ENCODE measurements around the gene TSPAN17. TPM values are rescaled to one million over a fixed set of nuclear protein-coding genes. Genes with fewer than 3 reads are reported as not detected.

TSPAN17 gene
- total RNA-seq, 1 donor from 2014 or later, result 47.3 TPM

DNA sequence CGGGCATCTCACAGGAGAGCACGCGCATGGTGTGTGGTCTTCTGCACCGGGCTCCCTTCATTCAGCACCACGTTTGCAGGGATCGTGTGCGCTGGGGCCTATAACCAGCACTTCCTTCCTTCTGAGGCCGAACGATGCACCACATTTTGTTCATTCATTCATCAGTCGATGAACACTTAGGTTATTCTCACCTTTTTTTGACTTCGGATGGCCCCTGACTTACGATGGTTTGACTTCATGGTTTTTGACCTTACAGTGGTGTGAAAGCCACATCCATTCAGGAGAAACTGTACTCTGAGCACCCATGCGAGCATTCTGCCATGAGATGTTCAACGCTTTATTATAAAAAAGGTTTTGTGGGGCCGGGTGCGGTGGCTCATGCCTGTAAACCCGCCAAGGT lies 27.5 kb downstream of the TSPAN17 start:
- no peak for DNase-seq (ENCODE audit: low spot score in 2 of 2, unreplicated experiment in 2 of 2)
- no peak for TF ChIP-seq CTCF (IDR thresholded peaks at IDR 0.05; ENCODE audit: unreplicated experiment)
- Mint-ChIP-seq H3K9me3 (no peaks in the 10 kb centered on the region), H3K36me3 (no peaks in the 10 kb centered on the region), H3K27me3 (ENCODE audit: low read depth) (peaks cover 45% of the 10 kb centered on the region), H3K4me1 (no peaks in the 10 kb centered on the region), H3K4me3 (no peak overlapping the region), H3K27ac (no peak overlapping the region)

- peak; percentile 77 for TF ChIP-seq CTCF (IDR thresholded peaks at IDR 0.05; ENCODE audit: unreplicated experiment)
- peaks cover 52% of the 10 kb centered on the region for H3K27me3 Mint-ChIP-seq (ENCODE audit: low read depth)
- H3K4me1 Mint-ChIP-seq, result no peaks in the 10 kb centered on the region
- no peaks in the 10 kb centered on the region for H3K36me3 Mint-ChIP-seq
- DNase-seq (ENCODE audit: low spot score in 2 of 2, unreplicated experiment in 2 of 2), result peak in 1 of 2 experiments; percentile 55
- no peak overlapping the region for H3K27ac Mint-ChIP-seq
- H3K9me3 Mint-ChIP-seq, result no peaks in the 10 kb centered on the region
- H3K4me3 Mint-ChIP-seq, result no peak overlapping the region
Measured at GRCh38 chr5:176675676-176676360, 28.5 kb downstream of the TSPAN17 start.

DNA sequence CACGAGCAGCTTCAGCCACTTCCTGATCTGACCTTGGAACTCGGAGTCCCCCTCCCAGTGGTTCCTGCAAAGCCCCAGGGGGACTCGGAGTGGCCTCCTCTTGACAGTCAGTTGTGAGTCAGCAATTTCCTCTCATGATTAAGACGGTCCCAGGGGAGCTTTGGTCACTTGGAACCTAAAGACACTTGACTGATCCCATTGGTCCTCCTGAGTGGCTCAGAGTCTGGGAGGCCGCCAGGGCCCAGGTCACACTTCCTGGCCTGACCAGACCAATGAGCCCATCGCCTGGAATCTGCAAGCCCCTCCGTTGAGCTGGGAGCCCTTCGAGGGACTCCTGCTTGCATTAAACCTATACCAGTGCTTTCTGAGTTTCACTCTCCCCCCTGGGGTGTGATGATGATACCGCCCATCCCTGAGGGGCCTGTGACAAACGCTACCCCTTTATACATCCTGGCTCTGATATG lies 29.1 kb downstream of the TSPAN17 start:
- Mint-ChIP-seq H3K4me3 (no peak overlapping the region), H3K9me3 (no peaks in the 10 kb centered on the region), H3K27me3 (ENCODE audit: low read depth) (peaks cover 53% of the 10 kb centered on the region), H3K4me1 (no peaks in the 10 kb centered on the region), H3K27ac (no peak overlapping the region), H3K36me3 (no peaks in the 10 kb centered on the region)
- no peak for DNase-seq (ENCODE audit: low spot score in 2 of 2, unreplicated experiment in 2 of 2)
- TF ChIP-seq CTCF (IDR thresholded peaks at IDR 0.05; ENCODE audit: unreplicated experiment), result no peak

DNA sequence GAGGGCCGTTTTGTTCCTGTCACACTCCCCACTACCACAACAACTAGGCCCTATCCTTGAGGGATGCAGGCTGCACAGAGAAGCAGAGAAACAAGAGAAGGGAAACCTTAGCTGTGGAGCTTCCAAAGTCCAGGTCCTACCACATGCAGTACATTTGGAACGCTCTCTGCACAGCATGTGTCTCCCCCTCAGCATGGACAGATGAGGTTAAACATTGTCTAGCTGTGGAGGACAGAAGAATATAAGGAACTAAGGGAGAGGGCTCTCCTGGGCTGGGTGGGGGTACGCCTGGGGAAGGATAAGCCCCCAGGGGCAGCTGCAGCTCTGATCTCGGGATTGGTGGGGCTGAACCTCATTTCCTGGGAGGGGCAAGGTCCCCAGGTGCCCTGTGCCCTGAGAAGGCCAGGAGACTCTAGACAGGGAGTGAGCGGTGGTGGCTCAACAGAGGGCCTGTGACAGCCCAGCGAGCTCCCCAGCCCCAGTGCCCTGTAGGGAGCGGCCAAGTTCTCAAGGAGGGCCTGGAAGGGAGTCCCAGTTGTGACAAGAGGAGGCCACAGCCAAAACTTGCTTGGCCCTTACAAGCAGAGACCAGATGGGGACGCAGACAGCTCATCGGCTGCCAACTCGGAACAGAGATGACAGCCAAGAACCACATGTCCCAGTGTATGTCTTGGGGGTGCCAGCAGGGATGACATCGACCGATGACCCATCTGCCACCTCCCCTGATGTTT lies 30.1 kb downstream of the TSPAN17 start:
- peaks cover 55% of the 10 kb centered on the region for H3K27me3 Mint-ChIP-seq (ENCODE audit: low read depth)
- H3K4me3 Mint-ChIP-seq, result no peak overlapping the region
- no peaks in the 10 kb centered on the region for H3K9me3 Mint-ChIP-seq

GRCh38 chr5:176678584-176678983 lies 31.3 kb downstream of the TSPAN17 start:
- no peak for TF ChIP-seq CTCF (IDR thresholded peaks at IDR 0.05; ENCODE audit: unreplicated experiment)
- Mint-ChIP-seq H3K9me3 (no peaks in the 10 kb centered on the region), H3K4me1 (no peaks in the 10 kb centered on the region), H3K27me3 (ENCODE audit: low read depth) (peaks cover 57% of the 10 kb centered on the region), H3K27ac (no peak overlapping the region), H3K36me3 (no peaks in the 10 kb centered on the region), H3K4me3 (no peak overlapping the region)
- no peak for DNase-seq (ENCODE audit: low spot score in 2 of 2, unreplicated experiment in 2 of 2)

More for the DNA sequence above, 30.1 kb downstream of the TSPAN17 start:
- no peak for TF ChIP-seq CTCF (IDR thresholded peaks at IDR 0.05; ENCODE audit: unreplicated experiment)
- Mint-ChIP-seq H3K27ac (no peak overlapping the region), H3K4me1 (no peaks in the 10 kb centered on the region), H3K36me3 (no peaks in the 10 kb centered on the region)
- no peak for DNase-seq (ENCODE audit: low spot score in 2 of 2, unreplicated experiment in 2 of 2)

Measured in mesothelial cell of epicardium (in vitro differentiated cells).